ENCODE results near the gene MRPL28. TPM values are rescaled to one million over a fixed set of nuclear protein-coding genes. Genes with fewer than 3 reads are reported as not detected.

Gene MRPL28
- total and polyA plus RNA-seq, 9 donors, result 46.1 to 52.6 (median 49.8) TPM

Other genes with a start within 250 kb of the MRPL28 start
- 7.3 TPM for gene NPRL3, start 231.9 kb downstream of the MRPL28 start, total RNA-seq
- gene NPRL3, start 231.9 kb downstream of the MRPL28 start, polyA plus RNA-seq (ENCODE audit: insufficient read depth in 1 of 8, insufficient read length in 8 of 8, low replicate concordance in 1 of 8), result 10 to 100 TPM; 21.3 to 31.1 (median 27.8) TPM
- 0.93 TPM for gene HBZ, start 217.9 kb downstream of the MRPL28 start, total RNA-seq
- 10 to 100 TPM in 2 of 8 donors, 1 to 10 TPM in 6; 2.2 to 16.3 (median 7.5) TPM for gene HBZ, start 217.9 kb downstream of the MRPL28 start, polyA plus RNA-seq (ENCODE audit: insufficient read depth in 1 of 8, insufficient read length in 8 of 8, low replicate concordance in 1 of 8)
- gene HBM, start 204.6 kb downstream of the MRPL28 start, total RNA-seq, result 15.2 TPM
- gene HBM, start 204.6 kb downstream of the MRPL28 start, polyA plus RNA-seq (ENCODE audit: insufficient read depth in 1 of 8, insufficient read length in 8 of 8, low replicate concordance in 1 of 8), result 10 to 100 TPM in 6 of 8 donors, 1 to 10 TPM in 2; 4.3 to 28.0 (median 15.1) TPM
- 926 TPM for gene HBA2, start 197.7 kb downstream of the MRPL28 start, total RNA-seq
- over 10,000 TPM in 2 of 8 donors, 1,000 to 10,000 TPM in 6; 2,138 to 10,285 (median 6,265) TPM for gene HBA2, start 197.7 kb downstream of the MRPL28 start, polyA plus RNA-seq (ENCODE audit: insufficient read depth in 1 of 8, insufficient read length in 8 of 8, low replicate concordance in 1 of 8)
- 387 TPM for gene HBA1, start 193.9 kb downstream of the MRPL28 start, total RNA-seq
- gene HBA1, start 193.9 kb downstream of the MRPL28 start, polyA plus RNA-seq (ENCODE audit: insufficient read depth in 1 of 8, insufficient read length in 8 of 8, low replicate concordance in 1 of 8), result 1,000 to 10,000 TPM; 1,237 to 7,147 (median 3,734) TPM
- 2.5 TPM for gene HBQ1, start 190.1 kb downstream of the MRPL28 start, total RNA-seq
- gene HBQ1, start 190.1 kb downstream of the MRPL28 start, polyA plus RNA-seq (ENCODE audit: insufficient read depth in 1 of 8, insufficient read length in 8 of 8, low replicate concordance in 1 of 8), result 1 to 10 TPM in 6 of 8 donors, under 1 TPM in 2; 0.85 to 3.2 (median 1.9) TPM
- gene LUC7L, start 141.1 kb downstream of the MRPL28 start, total RNA-seq, result 67.3 TPM
- gene LUC7L, start 141.1 kb downstream of the MRPL28 start, polyA plus RNA-seq (ENCODE audit: insufficient read depth in 1 of 8, insufficient read length in 8 of 8, low replicate concordance in 1 of 8), result 10 to 100 TPM; 59.1 to 89.4 (median 69.7) TPM
- 26.9 TPM for gene FAM234A, start 135.7 kb downstream of the MRPL28 start, total RNA-seq
- 10 to 100 TPM; 38.1 to 49.5 (median 44.6) TPM for gene FAM234A, start 135.7 kb downstream of the MRPL28 start, polyA plus RNA-seq (ENCODE audit: insufficient read depth in 1 of 8, insufficient read length in 8 of 8, low replicate concordance in 1 of 8)
- gene RGS11, start 94.6 kb downstream of the MRPL28 start, total RNA-seq, result 1.2 TPM
- 1 to 10 TPM in 6 of 8 donors, under 1 TPM in 2; 0.92 to 3.1 (median 1.6) TPM for gene RGS11, start 94.6 kb downstream of the MRPL28 start, polyA plus RNA-seq (ENCODE audit: insufficient read depth in 1 of 8, insufficient read length in 8 of 8, low replicate concordance in 1 of 8)
- 1.0 TPM for gene ARHGDIG, start 89.9 kb downstream of the MRPL28 start, total RNA-seq
- gene ARHGDIG, start 89.9 kb downstream of the MRPL28 start, polyA plus RNA-seq (ENCODE audit: insufficient read depth in 1 of 8, insufficient read length in 8 of 8, low replicate concordance in 1 of 8), result 1 to 10 TPM in 2 of 8 donors, under 1 TPM in 6; 0.30 to 2.4 (median 0.63) TPM
- gene PDIA2, start 87.4 kb downstream of the MRPL28 start, total RNA-seq, result 0.84 TPM
- 1 to 10 TPM in 1 of 8 donors, under 1 TPM in 7; 0.46 to 1.8 (median 0.60) TPM for gene PDIA2, start 87.4 kb downstream of the MRPL28 start, polyA plus RNA-seq (ENCODE audit: insufficient read depth in 1 of 8, insufficient read length in 8 of 8, low replicate concordance in 1 of 8)
- 14.5 TPM for gene AXIN1, start 17.8 kb downstream of the MRPL28 start, total RNA-seq
- gene AXIN1, start 17.8 kb downstream of the MRPL28 start, polyA plus RNA-seq (ENCODE audit: insufficient read depth in 1 of 8, insufficient read length in 8 of 8, low replicate concordance in 1 of 8), result 10 to 100 TPM; 11.5 to 19.2 (median 14.2) TPM
- 16.3 TPM for gene PGAP6, start 11.4 kb upstream of the MRPL28 start, total RNA-seq
- 10 to 100 TPM; 23.3 to 38.2 (median 29.3) TPM for gene PGAP6, start 11.4 kb upstream of the MRPL28 start, polyA plus RNA-seq (ENCODE audit: insufficient read depth in 1 of 8, insufficient read length in 8 of 8, low replicate concordance in 1 of 8)
- 53.5 TPM for gene NME4, start 26.7 kb upstream of the MRPL28 start, total RNA-seq
- gene NME4, start 26.7 kb upstream of the MRPL28 start, polyA plus RNA-seq (ENCODE audit: insufficient read depth in 1 of 8, insufficient read length in 8 of 8, low replicate concordance in 1 of 8), result 100 to 1,000 TPM in 3 of 8 donors, 10 to 100 TPM in 5; 70.9 to 115 (median 97.2) TPM
- 8.4 TPM for gene DECR2, start 31.3 kb upstream of the MRPL28 start, total RNA-seq
- gene DECR2, start 31.3 kb upstream of the MRPL28 start, polyA plus RNA-seq (ENCODE audit: insufficient read depth in 1 of 8, insufficient read length in 8 of 8, low replicate concordance in 1 of 8), result 10 to 100 TPM in 7 of 8 donors, 1 to 10 TPM in 1; 8.8 to 20.6 (median 13.4) TPM
- 13.9 TPM for gene RAB11FIP3, start 55.1 kb upstream of the MRPL28 start, total RNA-seq
- gene RAB11FIP3, start 55.1 kb upstream of the MRPL28 start, polyA plus RNA-seq (ENCODE audit: insufficient read depth in 1 of 8, insufficient read length in 8 of 8, low replicate concordance in 1 of 8), result 10 to 100 TPM; 26.5 to 35.8 (median 29.8) TPM
- gene CAPN15, start 157.2 kb upstream of the MRPL28 start, total RNA-seq, result 17.2 TPM
- 10 to 100 TPM; 20.0 to 36.7 (median 30.5) TPM for gene CAPN15, start 157.2 kb upstream of the MRPL28 start, polyA plus RNA-seq (ENCODE audit: insufficient read depth in 1 of 8, insufficient read length in 8 of 8, low replicate concordance in 1 of 8)
- gene PRR35, start 189.9 kb upstream of the MRPL28 start, total RNA-seq, result 0.13 TPM
- under 1 TPM in 7 of 8 donors, not detected in 1; 0.07 to 0.30 (median 0.13) TPM for gene PRR35, start 189.9 kb upstream of the MRPL28 start, polyA plus RNA-seq (ENCODE audit: insufficient read depth in 1 of 8, insufficient read length in 8 of 8, low replicate concordance in 1 of 8)
- 1.5 TPM for gene NHLRC4, start 196.5 kb upstream of the MRPL28 start, total RNA-seq
- gene NHLRC4, start 196.5 kb upstream of the MRPL28 start, polyA plus RNA-seq (ENCODE audit: insufficient read depth in 1 of 8, insufficient read length in 8 of 8, low replicate concordance in 1 of 8), result 1 to 10 TPM; 1.3 to 1.8 (median 1.5) TPM
- gene PIGQ, start 199.4 kb upstream of the MRPL28 start, total RNA-seq, result 12.2 TPM
- 10 to 100 TPM; 14.1 to 23.2 (median 19.2) TPM for gene PIGQ, start 199.4 kb upstream of the MRPL28 start, polyA plus RNA-seq (ENCODE audit: insufficient read depth in 1 of 8, insufficient read length in 8 of 8, low replicate concordance in 1 of 8)
- gene RAB40C, start 219.5 kb upstream of the MRPL28 start, total RNA-seq, result 9.4 TPM
- 10 to 100 TPM; 10.3 to 15.4 (median 13.2) TPM for gene RAB40C, start 219.5 kb upstream of the MRPL28 start, polyA plus RNA-seq (ENCODE audit: insufficient read depth in 1 of 8, insufficient read length in 8 of 8, low replicate concordance in 1 of 8)

Data from muscle of leg (tissue), 9 donors.